ENCODE data around the gene PSMG3.

DNA sequence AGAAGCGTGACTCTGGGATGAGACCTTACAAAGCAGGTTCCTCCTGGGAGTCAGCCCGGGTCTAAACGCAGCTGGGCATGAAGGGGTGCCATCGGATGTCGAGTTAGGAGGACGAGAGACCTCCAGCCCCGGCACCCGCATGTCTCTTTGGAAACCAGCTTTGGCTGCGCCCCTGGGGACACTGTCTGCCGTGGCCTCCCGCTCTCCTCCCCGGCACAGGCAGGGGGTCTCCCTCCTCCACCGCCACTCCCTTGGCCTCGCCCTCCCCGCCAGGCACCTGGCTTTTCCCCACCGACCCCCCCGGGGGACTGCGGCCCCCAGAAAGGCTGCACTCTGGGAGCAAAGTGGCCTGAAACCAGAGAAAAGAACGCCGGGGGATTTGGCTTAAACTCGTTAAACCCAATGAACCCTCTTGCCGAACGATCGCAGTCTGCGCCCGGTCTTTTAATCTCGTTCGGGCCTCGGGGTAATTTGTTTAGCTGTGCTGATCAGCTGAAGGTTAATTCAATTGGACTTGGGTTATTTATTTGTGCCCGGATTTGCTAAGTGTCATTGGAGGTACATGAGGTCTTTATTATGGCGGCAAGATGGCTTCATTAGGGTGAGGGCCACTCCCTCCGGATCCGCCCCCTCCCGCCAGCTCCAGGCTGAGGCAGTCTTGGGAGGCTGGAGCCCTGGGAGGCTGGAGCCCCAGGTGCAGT lies 16.4 kb upstream of the PSMG3 start:
- no peak for TF ChIP-seq CTCF (conservative IDR thresholded peaks at IDR 0.05)
- no peak for TF ChIP-seq ZFX (IDR thresholded peaks at IDR 0.05)
